Measurements from ENCODE around the gene SERPINA6. TPM values are rescaled to one million over a fixed set of nuclear protein-coding genes. Genes with fewer than 3 reads are reported as not detected.

The SERPINA6 gene
- total RNA-seq, 4 donors from 2014 or later = 1.5 TPM; not detected in 3

DNA sequence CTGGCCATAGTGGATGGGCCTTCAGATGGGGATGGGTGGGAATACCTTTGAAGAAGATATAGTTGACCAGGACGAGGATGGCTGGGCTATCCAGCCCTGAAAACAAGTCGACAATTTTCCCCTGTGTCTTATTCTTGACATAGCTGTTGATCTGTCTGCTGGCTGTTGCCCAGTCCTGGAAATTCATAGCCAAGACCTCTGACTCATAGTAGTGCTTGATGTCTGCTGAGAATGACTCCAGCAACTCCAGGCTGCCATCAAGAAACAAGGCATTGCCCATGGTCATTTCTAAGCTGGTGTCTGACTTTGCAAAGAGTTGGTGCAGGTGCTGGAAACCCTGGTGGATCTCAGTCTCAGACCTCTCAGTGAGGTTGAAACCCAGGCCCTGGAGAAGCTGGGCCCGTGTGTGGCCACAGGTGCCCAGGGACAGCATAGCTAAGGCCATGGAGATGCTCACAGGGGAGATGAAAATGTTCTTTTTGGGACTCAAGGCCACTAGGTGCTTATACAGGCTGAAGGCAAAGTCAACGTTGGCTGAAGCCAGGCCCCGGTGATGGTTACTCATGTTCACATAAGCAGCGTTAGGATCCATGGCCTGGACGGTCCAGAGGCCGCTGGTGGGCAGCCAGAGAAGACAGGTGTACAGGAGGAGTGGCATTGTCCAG is 9.0 kb downstream of the SERPINA6 start:
- ATAC-seq (ENCODE audit: low FRiP score) (no peak), DNase-seq (ENCODE audit: low spot score) (no peak)
- TF ChIP-seq, protein P1, sequence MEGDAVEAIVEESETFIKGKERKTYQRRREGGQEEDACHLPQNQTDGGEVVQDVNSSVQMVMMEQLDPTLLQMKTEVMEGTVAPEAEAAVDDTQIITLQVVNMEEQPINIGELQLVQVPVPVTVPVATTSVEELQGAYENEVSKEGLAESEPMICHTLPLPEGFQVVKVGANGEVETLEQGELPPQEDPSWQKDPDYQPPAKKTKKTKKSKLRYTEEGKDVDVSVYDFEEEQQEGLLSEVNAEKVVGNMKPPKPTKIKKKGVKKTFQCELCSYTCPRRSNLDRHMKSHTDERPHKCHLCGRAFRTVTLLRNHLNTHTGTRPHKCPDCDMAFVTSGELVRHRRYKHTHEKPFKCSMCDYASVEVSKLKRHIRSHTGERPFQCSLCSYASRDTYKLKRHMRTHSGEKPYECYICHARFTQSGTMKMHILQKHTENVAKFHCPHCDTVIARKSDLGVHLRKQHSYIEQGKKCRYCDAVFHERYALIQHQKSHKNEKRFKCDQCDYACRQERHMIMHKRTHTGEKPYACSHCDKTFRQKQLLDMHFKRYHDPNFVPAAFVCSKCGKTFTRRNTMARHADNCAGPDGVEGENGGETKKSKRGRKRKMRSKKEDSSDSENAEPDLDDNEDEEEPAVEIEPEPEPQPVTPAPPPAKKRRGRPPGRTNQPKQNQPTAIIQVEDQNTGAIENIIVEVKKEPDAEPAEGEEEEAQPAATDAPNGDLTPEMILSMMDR (IDR thresholded peaks at IDR 0.05) = no peak

DNA sequence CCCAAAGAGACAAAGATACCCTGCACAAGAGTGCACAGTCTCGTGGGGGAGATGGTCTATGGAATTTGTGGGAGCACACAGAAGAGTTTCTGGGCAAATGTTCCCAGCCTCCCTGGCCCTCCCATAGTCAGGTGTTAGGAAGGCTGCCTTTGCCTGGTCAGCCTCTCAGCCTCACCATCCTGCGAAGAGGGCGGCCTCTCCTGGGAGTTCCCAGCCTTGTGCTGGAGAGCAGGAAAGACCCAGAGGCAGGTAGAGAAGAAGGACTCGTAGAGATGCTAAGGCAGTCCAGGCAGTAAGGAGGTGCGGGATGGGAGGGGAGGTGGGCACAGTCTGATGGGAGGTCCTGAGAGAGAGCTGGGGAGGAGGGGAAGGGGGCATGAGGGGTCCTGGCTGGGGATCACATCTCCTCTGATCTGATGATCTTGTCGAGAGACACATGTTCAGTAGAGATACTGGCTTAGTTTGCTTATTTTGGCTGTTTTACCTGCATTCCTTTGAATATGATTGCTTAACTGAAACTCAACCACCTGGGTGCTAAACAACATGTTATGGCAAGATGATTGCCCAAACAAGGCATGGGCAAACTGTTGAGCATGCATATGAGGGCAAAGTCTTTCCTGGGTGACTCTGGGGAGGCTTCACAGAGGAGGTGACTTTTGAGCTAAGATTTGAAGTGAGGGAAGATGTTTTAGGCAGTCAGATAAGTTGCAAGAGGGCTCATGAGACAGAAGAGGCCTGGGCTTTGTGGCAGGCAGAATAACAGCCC is 10.5 kb downstream of the SERPINA6 start:
- ATAC-seq (ENCODE audit: low FRiP score) (no peak), DNase-seq (ENCODE audit: low spot score) (no peak)
- TF ChIP-seq, protein P1 (IDR thresholded peaks at IDR 0.05) = no peak

DNA sequence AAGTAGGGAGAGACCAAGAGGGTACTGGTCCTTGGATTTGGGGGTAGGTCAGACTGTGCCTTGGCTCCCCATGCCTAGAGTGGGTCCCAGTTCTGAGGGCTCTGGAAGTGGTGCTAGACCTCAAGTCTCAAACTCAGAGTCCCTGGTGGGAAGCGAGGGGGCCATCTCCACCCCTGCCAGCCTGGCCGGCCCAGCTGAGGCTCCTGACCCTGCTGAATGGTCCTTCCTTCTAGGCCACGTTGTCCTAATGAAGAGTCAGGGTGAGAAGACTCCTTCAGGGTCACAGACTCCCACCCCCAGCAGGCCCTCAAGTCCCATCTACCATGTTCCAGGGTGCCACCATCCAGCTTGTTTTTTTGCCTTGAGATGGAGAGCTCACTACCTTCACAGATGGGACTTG is 12.9 kb downstream of the SERPINA6 start:
- ATAC-seq (ENCODE audit: low FRiP score) (no peak), DNase-seq (ENCODE audit: low spot score) (no peak)
- TF ChIP-seq, protein P1 (IDR thresholded peaks at IDR 0.05) = no peak

DNA sequence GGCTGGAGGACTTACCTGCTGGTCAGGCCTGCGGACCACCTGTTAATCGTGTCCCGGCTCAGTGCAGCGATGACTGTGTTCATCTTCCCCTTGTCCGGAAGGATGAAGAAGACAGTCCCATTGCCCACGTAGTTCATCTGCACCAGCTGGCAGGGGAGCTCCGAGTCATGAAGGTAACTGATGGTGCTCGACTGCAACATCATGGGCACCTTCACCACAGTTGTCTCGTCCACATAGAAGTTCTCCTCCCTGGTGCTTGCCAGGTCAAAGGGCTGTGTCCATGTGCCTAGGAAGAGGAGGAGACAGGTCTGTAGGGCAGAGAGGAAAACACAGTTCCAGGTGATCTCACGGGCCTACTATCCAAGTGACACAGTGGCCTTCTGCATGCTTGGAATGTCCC is 13.4 kb downstream of the SERPINA6 start:
- TF ChIP-seq, protein P1 (IDR thresholded peaks at IDR 0.05) = no peak
- no peak for DNase-seq (ENCODE audit: low spot score)
- ATAC-seq (ENCODE audit: low FRiP score) = no peak

DNA sequence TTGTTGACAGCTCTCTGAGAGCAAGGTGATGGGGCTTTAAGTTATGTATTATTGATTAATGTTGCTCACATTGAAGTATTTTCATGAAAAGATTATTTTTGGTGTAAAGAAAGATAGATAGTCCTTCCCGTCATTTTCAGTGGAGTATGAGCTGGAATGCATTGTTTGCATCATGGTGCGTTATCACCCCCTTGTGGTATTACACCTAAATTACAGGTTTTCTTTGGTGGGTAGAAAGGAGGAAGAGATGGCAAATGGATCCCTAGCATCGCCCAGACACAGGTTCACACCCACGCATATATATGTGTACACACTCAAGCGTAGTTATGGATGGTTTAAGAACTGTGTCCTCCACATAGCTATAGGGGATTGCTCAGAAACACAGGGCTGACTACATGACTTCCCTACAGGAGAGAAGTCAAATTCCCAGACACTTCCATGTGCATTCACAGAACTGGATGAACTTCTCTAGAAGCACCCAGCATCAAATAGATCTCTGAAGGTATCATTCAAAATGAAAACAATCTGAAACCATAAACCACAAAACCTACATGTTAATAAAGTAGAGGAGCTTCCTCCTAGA is 15.6 kb downstream of the SERPINA6 start:
- TF ChIP-seq, protein P1 (IDR thresholded peaks at IDR 0.05) = no peak
- DNase-seq (ENCODE audit: low spot score) (no peak), ATAC-seq (ENCODE audit: low FRiP score) (no peak)

DNA sequence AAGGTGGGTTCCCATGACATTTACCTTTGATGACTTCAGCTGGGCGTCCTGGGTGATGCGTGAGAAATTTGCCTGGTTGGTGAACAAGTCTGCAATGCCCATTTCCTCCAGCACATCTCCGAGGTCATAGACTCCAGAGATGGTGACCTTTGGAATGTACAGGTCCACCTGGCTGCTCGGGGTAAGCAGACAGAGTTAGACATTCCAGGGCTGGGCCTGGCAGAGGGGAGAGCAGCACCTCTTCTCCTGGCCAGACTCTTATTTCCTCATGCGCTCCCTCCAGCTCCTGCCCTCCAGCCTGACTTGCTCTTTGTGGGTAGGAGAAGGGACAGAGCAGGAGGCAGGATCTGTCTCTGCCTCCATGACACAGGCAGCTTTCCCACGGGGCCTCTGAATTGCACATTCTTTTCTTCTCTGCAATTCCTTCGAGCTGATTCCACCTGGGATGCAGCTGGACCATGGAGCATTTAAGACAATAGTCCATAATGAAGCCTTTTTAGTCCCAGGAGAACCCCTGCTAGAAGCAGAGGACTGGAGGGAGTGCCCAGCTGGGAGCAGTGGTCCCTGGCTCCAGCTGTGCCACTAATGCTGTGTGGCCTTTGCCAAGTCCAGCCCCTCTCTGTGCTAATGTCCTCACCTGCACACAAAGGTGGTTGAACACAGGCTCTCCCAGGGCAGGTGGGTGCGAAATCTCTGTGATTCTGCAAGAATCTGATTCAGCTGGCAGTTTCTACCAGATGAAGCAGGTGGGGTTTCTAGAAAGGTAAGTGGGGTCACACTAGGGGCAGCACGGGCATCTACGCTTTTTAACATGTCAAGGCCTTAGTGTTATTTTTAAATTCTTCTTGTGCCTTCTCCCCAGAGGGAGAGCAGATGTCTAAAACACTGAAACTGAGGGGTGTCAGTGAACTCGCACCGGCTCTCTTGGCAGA is 16.8 kb downstream of the SERPINA6 start:
- TF ChIP-seq, protein P1 (IDR thresholded peaks at IDR 0.05) = no peak
- ATAC-seq (ENCODE audit: low FRiP score) = no peak
- no peak for DNase-seq (ENCODE audit: low spot score)
